A673 (cell line): ENCODE data around the gene NARF.

Source experiments
- CTCF ChIP-seq: fragments of 300-800, 200-600 bp; sonication (generic); conservative IDR thresholded peaks from 2 replicates; pipeline ENCODE4 v1.5.1; 2017; ENCODE audit warnings: low read depth, mild to moderate bottlenecking, antibody characterized with exemption, low read length, moderate library complexity, mixed read lengths
- EZH2 ChIP-seq: fragments of 200-600 bp; sonication (generic); IDR thresholded peaks from 2 replicates; pipeline ENCODE4 v1.6.1; 2017; ENCODE audit warnings: borderline replicate concordance, low read depth, mild to moderate bottlenecking, mixed read lengths, antibody characterized with exemption, low read length; ENCODE audit not compliant: poor library complexity, severe bottlenecking

- TF ChIP-seq CTCF, result no peak
- TF ChIP-seq EZH2, result no peak
Measured at GRCh38 chr17:82440991-82441627, 17.4 kb upstream of the NARF start.
